T-helper 1 cell (primary cell): ENCODE measurements around the gene MAPKAP1.
A peak's percentile ranks its signal among the peaks of the same experiment; 100 is the strongest.
"Not testable (repeated sequence)": the region's sequence is repeated elsewhere in the genome, so short reads cannot be mapped to it uniquely, and the experiment has no call there.

ENCODE experiments used
- DNase-seq, 5 donors: peaks; one replicate each; pipeline ENCODE4 v3.0.0-alpha.2; 2012 to 2020

The MAPKAP1 gene

DNA sequence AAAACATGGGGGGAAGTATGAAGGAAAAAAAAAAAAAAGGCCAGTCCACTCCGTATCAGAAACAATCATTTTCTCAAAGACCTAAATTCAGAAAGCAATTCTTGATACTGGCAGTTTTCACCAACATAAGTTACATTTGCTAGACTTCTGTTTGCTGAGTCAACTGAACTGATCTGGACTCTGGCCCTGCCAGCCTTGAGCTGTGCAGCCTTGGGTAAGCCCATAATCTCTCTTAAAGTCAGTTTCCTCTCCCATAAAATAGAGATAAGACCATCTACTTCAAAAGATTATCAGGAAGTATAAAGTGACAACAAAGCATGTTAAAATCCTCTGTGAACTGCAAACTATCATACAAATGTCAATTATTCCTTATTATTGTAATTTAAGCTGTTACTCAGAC is 106.8 kb downstream of the MAPKAP1 start:
- no peak for DNase-seq

DNA sequence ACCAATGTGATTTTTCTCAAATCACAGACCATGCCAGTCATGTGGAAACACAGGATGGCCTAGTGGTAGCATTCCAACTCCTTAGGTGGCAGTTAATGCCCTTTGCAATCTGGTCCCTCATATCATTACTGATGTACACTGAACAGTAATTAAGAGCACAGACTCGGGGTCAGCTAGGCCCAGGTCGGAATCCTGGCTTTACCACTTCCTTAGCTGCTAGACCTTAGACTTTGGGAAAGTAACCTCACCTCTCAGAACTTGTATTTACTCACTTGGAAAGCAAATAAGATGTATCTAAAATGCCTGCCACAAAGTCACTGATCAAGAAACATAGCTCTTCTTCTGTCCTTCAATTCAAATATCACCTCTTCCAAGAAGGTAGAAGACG is 112.8 kb downstream of the MAPKAP1 start:
- no peak for DNase-seq

DNA sequence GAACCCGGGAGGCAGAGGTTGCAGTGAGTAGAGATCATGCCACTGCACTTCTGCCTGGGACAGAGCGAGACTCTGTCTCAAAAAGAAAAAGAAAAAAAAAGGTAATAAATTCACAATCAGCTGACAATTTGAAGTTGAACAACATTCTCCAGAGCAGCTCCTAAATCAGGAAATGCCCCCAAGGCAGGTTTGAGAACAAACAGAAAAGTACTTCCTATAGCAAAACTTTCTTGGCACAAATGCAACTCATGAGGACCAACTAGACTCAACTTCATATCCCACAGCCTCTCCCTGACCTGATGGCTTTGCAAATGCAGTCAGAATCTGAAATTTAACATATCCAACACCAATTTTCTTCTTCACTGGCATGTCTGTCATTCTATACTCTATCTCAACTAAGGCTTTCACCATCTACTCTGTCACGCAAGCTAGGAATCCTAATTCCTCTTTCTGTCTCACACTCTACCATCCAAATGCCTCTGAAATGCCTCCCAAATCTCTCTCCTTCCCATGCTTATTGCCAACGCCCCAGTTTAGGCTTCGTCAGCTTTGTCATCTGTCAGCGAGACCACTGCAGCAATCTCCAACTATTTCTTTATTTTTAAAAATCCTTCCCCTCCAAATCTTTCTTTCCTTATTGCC is 113.3 kb downstream of the MAPKAP1 start:
- DNase-seq = no peak

DNA sequence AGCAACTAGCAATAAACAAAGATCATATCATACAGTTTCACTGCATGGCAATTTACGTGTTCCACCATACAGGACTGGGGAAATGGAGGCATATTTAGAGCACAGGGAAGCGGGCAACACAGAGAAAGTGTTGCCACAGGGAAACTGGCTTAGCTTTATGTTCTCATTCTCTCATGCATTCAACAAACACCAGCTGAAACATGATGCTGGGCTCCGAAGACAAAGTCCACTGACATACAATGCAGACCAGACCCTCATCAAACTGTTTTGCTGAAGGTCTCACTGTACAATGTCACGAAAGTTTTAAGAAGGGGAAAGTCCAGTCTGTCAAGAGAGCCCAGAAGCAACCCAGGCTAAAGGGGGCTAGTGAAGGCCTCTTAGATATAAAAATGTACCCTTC is 115.1 kb downstream of the MAPKAP1 start:
- DNase-seq = no peak

DNA sequence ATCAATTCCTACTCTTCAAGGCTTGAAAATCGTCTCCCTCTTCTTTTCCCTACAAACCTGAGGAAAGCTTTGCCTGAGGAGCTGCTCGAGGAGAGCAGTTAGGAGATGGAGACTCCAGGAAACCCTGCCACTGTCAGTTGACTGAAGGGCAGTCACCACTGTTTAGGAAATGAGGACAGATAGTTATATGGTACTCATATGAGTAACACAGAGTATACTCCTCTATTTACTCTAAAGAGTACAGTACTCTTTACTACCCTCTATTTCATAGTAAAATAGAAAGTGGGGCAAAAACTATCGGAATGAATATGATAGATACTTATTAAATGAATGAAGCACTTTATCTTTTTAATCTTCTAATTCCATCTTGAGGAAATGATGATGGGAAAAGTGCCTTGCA is 115.8 kb downstream of the MAPKAP1 start:
- DNase-seq = no peak

DNA sequence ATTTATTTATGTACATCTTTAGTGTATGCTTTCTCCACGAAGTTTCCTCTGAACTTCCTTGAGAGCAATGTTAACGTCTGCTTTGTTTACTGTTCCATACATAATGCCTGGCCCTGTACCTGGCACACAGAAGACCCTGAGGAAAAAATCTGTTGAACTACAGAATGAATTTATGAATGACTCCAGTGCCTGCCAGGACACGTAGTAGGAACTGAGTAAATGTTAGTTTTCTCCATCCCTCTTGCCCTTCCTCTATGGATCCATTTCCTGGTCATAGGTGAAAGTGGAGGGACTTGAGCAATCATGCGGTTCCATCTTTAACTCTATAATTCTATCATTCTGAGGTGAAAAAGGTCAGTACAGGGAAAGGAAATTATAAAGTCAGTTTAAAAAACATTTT is 117.7 kb downstream of the MAPKAP1 start:
- DNase-seq = no peak

DNA sequence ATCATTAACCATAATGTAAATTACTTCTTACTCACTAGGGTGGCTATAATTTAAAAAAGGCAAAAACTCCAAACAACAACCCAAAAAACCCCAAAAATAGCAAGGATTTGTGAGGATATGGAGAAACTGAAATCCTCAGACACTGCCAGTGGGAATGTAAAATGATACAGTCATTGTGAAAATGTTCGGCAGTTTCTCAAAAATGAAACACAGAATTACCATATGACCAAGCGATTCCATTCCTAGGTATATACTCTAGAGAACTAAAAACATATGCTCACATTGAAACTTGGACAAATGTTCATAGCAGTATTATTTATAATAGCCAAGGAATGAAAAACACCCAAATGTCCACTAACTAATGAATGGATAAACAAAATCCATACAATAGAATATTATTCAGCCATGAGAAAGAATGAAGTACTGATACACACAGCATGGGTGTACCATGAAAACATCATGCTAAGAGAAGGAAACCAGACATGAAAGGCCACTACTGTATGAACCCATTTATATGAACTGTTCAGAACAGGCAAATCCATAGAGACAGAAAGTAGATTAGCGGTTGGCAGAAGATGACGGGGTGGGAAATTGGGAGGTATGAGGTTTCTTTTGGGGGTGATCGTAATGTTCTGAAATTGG is 119.1 kb downstream of the MAPKAP1 start:
- no peak for DNase-seq

DNA sequence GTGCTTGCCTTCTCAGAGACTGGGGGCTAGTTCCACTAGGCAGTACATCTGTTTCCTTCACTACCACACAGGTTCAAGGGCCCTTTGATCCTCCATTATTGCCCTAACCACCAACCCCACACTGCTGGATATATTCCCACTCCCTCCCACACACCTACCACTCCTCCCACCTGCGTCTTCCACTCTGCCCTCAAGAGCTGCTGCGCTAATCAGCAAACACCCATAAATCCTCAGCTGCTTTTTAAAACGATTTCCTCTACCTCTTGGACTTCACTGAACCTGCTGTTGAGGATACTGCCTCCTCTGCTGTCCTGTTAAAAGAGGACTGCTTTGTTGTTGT is 120.9 kb downstream of the MAPKAP1 start:
- DNase-seq = no peak

DNA sequence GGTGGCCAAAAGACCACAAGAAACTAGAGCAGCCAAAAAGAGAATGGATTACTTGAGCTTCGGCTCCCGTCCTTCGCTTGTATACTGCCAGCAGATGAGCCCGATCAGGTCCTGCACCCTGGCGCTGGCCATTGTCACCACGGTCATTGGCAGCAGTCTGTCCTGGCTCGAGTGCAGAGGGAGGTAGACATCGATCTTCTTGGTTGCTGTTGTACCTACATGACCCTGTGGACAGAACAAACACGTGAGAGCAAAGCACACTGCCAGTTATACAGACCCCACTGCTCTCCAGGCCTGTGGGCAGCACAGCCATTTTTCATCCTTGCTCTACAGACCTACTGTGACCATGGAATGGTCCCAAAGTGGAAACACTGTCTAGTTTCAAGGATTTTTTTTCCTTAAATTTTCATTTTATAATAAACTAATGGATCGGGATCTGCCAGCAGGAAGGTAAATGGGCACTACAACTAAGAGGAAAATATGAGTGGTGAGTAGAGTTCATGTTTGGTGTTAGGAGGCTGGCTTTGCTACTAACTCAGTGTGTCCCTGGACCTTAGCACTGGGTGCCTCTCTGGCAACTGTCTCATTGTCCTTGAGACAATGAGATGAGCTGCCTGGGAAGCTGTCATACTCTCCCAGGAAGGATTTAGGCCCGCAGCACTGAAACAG is 121.4 kb downstream of the MAPKAP1 start:
- no peak for DNase-seq

DNA sequence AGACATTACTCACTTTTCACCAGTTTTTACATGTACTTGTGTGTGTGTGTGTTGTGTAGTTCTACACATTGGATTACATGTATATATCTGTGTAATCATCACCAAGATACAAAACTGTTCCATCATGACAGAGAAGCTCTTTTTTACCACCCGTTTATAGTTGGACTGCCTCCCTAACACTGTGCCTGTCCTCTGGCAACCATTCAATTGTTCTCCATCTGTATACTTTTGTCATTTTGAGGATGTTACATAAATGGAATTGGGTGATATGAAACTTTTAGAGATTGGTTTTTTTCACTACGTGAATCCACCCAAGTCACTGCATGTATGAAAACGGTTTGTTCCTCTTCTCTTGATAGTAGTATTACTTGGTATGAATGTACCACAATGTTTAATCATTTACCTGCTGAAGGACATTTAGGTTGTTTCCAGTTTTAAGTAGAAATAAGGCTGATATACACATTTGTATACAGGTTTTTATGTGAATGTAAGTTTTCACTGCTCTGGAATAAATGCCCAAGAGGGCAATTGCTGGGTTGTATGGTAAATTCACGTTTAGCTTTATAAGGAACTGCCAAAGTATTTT is 126.2 kb downstream of the MAPKAP1 start:
- no peak for DNase-seq

DNA sequence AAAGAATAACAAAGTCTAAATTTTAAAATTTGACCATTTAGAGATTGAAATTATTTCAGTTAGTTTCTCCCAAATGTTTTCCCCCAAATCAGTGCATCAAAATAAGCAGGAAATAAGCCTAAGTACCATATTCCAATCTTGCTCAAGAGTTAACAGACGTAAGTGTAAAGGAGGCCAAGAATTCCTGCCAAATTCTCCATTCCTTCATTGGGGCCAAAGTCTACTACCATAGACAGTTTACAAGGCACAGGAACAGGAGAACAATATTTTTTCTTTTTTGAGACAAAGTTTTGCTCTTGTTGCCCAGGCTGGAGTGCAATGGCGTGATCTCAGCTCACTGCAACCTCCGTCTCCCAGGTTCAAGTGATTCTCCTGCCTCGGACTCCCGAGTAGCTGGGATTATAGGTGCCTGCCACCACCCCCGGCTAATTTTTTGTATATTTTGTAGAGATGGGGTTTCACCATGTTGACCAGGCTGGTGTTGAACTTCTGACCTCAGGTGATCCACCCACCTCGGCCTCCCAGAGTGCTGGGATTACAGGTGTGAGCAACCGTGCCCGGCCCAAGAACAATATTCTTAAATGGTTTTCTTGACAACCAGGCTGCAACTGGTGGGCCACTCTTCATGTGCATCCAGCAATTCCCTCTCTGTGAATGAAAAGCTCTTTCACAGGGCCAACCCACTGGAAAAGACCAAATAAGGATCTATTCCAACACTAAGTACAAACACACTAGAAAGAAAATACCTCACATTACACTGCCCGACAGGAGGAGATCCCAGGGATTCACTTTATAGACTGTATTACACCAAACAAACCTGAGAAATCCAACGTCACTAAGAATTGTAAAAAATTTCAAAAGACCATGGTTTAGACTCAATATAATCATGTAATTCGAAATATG is 127.7 kb downstream of the MAPKAP1 start:
- no peak for DNase-seq

DNA sequence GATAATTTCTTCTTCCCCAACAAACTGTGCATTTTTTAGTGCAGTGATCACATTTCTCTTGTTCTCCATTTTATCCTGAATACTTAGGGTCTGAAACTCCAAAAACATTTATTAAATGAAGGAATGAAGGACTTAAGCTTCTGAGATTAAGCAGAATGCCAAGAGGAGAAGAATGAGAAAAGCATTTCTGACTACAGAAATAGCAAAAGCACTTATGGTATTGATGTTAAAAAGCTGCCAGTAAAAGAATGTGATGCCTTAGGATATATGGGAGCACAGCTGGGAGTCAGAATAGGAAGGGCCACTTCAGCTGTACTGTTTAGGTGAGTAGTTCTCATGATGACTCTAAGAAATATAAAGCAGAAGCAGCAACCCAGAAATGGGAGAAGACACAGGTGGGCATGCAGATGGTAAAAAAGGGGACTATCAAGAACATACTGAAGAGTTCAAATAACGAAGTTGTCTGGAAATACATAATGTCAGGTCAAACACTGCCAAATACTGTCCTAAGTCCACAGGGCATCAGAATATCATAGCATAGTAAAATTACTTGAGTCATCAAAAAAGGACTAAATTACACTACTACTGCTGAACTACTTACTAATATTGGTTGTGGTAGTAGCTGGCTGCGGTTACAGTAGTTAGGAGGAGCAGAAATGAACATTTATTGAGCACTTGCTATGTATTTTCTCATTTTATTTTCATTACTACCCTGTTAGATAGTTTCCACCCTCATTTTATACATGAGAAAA is 132.7 kb downstream of the MAPKAP1 start:
- no peak for DNase-seq

DNA sequence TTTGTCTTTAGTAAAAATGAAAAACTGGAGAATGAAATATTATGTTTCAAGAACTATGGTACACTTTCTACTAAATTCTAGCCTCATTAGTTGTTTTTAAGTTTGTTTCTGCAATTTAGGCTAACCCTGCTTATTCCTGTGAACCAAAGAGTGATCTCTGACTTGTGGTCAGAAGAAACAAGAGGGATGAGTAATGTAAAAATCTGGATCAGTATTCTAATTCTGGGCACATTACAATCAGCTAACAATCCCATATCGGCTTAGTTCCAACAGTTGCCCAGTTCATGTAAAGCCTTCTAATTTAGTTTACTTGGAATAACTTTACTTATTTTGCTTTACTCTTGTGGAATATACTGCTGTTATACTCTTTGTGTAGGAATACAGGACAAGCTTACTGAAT is 134.5 kb downstream of the MAPKAP1 start:
- not testable (repeated sequence) for DNase-seq

DNA sequence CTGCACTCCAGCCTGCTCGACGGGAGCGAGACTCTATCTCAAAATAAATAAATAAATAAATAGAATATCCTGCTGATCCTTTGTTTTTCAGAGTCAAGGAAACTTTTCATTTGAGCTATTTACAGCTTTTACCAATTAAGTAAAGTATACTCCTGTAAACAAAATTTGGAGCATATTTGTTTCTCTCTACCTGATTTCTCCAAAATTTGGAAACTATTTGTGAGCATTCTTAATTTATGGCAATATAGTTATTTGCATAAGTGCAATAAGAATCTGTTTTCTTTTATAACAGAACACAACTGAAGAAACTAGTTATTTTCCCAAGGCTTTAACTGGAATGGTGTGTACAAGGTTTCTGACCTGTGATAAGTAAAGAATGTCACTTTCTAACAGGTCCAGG is 135.2 kb downstream of the MAPKAP1 start:
- DNase-seq = not testable (repeated sequence)

DNA sequence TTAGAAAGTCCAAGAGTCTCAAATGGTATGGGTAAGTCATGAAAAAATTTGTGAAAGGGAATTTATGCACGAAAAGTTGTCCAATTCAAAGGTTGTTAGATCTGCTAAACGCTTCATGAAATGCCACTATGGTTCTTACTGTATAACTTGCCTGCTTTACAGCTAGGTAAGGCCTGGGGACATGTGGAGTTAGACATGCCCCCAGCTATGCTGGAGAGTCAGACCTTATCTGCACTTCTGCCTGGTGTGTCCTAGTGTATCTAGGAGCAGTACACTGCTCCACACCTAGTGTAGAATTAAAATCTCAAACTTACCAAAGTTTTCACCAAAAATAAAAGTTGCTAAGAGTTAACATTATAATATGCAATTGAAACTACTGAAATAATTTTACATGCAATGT is 136.8 kb downstream of the MAPKAP1 start:
- DNase-seq = no peak

DNA sequence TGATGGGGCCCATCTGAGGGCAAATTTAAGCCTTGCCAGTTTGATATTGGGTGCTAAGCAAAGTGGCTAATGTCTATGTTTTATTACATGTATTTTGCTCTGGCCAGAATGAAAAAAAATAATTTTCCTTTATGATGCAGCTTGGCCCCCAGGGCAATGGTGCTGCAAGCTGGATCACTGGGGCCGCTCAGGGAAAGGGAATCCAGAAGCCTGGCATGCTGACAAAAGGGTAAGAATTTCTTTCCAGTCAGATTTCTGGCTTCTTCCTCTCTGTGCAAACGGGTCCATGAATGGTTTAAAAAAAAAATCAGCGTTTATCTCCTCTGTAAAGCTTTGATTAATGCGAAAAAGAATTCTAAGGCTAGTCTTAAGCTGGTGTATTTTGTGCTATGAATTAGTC is 138.4 kb downstream of the MAPKAP1 start:
- no peak for DNase-seq

DNA sequence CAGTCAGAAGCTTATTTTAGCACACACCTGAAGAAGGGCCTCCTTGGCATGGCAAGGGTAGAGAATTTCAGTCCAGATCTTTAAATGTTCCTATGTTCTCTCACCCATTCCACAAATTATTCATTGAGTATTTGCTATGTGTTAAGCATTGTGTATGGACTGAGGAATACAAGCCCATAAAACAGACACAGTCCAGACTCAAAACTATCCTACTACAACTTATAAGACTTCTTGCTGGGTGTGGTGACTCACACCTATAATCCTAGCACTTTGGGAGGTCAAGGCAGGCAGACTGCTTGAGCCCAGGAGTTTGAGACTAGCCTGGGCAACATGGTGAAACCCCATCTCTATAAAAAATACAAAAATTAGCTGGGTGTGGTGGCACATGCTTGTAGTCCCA is 141.0 kb downstream of the MAPKAP1 start:
- DNase-seq = not testable (repeated sequence)

DNA sequence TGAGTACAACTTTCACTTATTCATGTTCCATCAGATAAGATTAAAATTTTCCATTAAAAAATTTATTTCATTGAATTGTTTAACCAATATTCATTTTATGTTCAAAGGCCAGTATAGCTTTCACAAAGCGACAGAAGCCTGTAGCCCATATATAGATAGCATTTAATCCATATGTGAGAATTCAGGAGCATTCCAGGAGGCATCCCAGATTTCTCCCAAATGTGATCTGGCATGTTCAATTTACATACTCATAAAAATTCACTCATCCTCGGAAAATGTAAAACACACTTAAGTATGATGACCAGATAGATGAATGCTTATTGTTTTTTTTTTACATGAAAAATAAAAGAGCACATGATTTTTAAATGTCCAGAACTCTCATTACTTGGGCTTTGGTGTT is 141.9 kb downstream of the MAPKAP1 start:
- no peak for DNase-seq

DNA sequence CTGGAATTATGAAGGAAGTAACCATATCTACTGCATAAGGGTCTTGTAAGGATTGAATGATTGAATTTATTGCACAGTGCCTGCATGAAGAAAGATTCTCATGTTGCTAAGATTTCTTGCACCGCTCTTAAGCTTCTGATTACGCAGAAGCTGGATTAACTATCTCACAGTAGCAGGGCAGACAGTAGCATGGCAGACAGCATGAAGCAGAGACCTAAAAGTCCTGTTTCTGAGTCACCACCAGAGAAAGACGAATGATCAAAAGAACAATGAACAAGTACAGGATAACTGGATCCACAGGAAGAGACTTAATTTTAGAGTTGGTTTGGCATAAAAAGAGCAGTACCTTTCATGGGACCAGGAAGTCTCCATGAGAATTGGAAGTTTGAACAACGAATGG is 142.4 kb downstream of the MAPKAP1 start:
- DNase-seq = no peak

DNA sequence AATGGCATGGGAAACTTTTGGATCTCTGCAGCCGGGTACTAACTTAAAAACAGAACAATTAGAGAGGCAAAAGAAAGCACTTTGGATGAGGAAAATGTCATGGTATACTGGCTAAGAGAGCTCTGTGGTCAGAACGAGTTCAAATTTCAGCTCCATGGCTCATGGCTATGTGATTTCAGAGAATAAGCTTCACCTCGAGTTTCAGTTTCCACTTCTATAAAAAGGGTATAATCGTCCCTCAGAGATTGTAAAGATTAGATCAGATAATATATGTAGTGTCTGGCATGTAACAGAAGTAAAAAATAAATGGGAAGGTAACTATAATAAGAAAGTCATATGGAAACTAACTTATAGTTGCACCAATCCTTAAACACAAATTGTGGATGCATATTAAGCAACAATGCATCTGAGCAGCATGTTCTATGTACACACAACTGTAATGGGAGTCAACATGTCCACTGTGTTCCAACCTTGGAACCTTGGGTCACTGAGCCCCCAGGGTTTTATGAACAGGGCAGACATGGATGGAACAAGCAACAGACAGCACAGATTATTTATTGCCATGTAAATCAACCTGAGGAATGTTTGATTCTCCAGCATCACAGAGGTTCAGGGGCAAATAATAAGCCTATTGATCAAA is 145.4 kb downstream of the MAPKAP1 start:
- DNase-seq = peak in 1 of 5 donors; percentile 8

DNA sequence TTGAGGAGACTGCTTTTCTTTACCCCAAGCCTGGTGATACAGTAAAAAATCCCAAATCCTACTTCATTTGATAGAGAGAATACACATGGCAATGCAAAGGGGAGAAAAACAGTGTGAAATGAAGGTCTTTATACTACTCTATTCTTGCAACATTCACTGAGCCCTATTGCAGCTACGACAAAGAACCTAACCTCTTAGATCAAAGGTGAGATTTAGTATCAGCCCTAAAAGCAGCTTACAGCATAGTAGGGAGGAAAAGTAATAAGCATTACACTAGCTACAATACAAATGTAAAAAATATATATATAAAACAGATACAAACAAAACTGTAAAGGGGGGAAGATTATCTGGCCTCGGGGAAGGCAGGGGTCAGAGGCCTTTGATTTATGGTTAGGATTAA is 147.1 kb downstream of the MAPKAP1 start:
- no peak for DNase-seq

DNA sequence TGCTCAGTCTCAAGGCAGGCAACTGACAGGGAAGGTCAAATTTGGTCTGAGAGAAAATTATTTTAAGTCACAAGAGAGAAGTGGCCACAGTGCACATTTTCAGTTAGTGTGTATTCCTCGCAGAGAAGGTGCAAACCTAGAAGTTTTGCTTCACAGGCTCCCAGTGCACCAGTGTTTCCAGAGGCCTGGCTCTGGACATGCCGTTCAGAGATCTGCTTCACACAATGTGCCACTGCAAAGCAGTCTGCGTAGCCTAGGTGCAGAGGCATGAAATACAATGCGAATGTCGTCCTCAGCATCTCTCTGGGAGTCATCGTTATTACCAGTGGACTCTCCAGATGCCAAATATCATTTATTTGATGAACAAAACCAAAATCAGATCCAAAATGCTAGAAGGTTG is 147.8 kb downstream of the MAPKAP1 start:
- no peak for DNase-seq
